HG03575 (cell line): ENCODE data around the gene SHANK1.

Source experiments
- ATAC-seq: cut with Tn5 transposase; IDR thresholded peaks from one replicate; pipeline ENCODE4 v1.9.1; 2021; ENCODE audit not compliant: unreplicated experiment, insufficient number of reproducible peaks, low FRiP score; ENCODE audit errors: extremely low read depth

The SHANK1 gene

DNA sequence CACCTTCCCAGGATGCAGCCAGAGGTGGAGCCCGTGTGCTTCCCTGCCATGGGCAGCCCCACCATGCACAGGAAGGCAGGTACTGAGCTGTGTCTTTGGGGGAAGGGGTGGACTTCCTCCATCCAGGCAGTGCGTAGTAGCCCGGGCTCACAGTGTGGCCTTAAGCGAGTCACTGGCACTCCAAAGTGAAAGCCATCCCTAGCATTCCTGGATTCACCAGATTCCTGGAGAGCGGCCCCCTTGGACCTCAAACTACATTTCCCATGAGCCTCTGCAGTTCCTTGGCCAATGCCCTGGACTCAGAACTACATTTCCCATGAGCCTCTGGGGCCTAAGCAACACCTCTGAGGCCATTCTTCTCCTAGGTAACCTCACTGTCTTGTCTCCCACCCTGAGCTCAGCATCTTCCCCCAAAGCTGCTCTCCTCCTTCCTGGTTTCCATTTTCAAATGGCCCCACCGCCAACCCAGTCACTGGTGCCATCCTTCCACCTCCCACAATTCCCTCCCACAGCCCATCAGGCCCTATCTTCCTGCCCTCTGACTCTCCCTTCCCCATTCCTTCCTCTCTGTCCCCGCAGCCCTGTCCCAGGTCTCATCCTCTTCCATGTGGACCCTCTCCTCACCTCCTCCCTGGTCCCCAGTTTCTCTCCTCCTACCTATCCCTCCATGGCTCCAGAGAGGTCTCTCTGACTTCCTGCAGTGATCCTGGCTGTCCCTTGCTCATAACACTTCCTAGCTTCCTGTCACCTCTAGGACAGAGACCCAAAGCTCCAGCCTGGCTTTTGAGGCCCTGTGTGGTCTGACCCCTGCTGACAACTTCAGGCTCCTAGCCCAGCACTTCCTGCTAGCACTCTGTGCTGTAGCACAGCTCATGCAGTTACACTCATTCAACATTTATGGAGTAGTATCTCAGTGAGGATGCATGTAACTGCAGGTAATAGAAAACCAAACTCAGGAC, 69.9 kb downstream of the SHANK1 start, which contains the start of gene C19orf81:
Gene C19orf81 (plus strand): TSS at position 13 of the 959 bp plus-strand sequence. CDS start 0 bp downstream, at position 13.
- ATAC-seq = no peak

DNA sequence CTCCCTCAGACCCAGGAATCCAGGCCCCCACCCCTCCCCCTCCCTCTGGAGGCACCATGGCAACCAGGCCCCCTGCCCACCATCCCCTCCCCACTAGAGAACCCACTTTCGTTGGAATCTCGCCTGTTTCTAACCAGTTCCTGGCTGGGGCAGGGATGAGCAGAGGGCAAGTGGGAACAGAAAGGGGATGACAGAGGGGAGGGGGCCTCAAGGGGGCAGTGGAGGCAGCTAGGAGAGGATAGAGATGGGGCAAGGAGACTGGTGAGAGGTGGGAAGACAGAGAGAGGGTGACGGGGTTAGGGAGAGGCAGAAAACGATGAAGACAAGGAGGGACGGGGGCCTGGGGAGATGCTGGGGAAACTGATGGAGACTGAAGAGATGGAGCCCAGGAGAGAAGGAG, 70.9 kb downstream of the SHANK1 start:
- ATAC-seq = no peak

DNA sequence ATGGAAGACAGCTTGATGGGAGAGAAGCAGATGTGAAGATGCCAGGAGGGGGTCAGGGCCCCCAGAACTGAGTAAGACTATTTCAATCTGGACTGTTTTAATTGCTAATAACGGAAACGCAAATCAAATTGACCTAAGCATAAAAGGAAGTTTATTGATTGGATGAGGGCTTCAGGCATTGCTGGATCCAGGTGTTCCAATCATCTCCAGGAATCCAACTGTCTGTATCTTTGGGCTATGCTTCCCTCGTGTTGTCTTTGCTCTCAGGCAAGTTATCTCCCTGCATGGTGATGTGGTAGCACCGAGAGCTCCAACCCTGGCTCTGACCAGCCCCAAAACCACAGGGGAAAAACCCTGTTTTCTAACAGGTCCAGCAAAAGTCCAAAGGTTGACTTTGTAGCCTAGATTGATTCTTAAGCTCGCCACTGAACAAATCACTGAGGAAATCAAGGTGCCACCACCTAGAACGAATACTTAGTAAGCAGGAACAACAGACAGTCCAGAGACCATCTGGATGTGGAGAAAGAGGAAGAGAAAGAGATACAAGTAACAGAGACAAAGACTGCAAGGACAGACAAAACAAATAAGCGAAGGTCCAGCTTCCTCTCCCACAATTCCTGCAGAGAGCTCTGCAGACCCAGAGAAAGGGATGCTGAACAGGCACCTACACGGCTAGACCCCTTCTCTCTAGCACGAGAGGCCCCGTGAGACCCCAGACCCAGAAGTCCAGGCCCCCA, 71.6 kb downstream of the SHANK1 start:
- no peak for ATAC-seq

DNA sequence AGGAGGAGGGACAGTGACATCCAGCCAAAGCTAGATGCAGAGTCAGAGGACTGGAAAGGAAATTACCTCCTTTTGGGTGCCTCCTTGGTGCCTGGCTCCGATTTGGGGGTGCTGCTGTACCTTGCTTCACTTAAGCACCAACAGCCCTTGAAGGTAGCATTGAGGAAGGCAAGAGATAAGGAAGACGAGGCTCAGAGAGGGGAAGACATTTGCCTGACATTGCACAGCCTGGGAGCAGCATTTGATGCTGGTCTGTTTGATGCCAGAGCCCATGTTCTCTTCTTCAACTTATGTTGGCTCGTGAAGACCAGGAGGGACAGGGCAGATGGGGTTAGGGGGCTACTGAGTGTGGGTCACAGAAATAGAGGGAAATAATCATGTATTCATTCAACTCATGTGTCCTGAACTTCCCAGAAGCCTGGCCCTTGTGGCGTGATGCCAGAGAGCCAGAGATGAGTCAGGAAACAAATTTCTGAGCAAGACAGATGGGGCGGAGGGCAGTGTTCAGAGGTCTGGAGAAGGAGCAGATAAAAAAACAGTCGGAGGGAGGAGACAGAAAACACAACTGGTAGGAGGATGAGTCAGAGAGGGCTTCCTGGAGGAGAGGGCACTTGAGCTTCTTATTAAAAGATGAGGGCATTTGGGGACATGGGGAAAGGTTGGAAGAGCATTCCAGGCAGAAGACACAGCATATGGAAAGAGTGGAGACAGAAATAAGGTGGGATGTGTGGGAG, 73.4 kb downstream of the SHANK1 start:
- ATAC-seq = no peak

DNA sequence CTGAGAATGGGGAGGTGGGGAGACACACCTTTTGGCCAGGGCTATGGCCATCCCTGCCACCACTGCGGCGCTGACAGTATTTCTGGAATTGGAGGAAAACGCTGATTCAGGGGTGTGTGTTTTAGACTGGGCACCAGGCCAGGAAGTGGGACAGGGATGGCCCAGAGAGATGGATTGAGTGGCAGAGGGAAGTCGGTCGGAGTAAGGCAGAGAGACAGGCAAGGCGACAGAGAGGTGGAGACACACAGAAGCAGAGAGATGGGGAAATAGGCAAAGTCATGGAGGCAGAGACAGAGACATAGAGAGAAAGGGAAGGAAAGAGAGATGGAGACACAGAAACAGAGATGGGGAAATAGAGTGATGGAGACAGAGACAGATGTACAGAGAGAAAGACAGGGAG, 74.5 kb downstream of the SHANK1 start:
- ATAC-seq = no peak

DNA sequence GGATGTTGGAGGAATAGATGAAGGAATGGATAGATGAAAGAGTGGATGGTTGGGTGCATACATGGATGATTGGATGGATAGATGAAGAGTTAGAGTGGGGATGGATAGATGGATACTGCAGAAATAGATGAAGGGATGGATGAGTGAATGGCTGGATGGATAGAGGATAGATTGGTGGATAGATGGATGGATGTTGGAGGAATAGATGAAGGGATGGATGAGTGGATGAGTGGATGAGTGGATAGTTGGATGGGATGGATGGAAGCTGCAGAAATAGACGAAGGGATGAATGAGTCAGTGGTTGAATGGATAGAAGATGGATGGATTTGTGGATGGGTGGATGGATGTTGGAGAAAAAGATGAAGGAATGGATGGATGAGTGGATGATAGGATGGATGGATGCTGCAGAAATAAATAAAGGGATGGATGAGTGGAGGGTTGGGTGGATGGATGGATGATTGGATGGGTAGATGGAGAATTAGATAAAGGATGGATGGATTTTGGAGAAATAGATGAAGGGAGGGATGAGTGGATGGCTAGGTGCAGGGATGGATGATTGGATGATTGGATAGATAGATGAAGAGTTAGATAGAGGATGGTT, 75.2 kb downstream of the SHANK1 start:
- ATAC-seq = no peak

DNA sequence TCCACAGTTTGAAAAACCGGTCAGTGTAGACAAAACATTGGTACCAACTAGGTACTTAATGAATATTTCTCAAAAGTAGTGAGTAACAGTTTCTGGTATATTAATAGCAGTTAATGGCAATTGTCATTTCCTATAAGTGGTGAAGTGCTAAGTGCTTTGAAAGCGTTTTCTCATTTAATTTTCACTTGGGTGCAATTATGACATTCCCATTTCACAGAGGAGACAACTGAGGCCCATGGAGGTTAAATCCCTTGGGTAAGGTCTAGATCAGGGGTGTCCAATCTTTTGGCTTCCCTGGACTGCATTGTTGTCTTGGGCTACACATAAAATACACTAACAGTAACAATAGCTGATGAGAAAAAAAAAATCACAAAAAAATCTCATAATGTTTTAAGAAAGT, 79.2 kb downstream of the SHANK1 start:
- ATAC-seq = no peak

DNA sequence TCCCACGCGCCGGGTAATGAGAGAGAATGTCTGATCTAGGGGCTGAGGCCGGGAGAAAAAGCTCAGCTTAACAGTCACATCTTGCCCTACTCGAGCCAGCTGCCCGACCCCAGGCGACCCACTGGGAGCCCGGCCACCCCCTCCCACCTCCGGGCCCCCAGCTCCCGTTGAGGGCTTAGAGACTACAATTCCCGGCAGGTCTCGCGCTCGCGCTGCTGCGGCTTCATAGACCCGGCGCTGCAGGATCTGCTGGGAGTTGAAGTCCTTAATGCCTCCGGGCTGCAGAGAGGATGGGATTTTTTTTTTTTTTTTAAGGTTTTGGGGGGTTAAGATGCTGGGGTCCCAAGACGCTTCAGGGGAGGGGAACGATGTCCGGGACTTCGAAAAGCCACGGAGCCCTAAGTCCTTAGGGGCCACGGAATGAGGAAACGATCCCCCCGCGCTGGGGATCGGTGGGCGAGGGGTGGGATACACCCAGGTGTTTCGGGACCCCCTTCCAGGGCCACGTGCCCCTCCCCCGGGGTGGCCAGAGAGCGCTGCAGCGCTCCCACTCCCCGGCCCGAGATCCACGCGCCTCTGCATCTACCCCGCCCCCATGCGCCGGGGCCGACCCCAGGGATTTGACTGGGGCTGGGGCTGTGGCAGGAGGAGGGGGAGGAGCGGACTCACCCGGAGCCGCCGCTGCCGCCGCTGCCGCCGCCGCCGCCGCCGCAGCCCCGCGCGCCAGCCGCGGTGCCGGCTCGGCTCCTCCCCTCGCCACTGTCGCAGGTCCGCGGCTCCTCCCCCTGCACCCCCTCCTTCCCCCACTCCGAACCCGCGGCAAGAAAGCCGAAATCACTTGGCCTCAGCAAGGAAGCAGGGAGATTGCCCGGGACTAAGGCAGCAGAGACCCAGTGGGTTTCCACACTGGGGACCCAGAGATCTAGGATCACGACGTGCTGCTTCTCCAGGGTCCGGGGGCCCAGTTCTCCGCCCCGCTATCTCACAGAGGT, 80.2 kb downstream of the SHANK1 start, which contains the start of gene SYT3:
Gene SYT3 (minus strand): TSS at position 761 of the 992 bp plus-strand sequence. CDS start 2,470 bp downstream, outside the sequence.
- ATAC-seq = no peak

DNA sequence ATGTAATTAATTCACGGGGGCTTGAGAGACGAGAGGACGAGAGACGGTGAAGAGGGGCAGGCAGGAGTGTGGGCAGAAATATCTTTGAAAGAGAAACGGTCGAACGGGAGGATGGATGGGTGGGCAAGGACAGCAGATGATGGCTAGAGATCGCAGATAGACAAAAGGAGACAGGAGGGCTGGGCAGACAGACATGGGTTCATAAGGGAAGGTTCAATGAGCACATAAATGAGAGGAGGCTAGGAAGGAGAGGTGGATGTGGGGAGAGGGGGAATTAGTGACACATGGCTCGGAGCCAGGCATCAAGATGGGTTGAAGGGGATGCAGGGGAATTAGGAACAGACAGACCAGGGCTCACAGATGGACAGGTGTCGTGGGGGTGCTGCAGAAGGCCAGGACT, 81.0 kb downstream of the SHANK1 start:
- no peak for ATAC-seq

DNA sequence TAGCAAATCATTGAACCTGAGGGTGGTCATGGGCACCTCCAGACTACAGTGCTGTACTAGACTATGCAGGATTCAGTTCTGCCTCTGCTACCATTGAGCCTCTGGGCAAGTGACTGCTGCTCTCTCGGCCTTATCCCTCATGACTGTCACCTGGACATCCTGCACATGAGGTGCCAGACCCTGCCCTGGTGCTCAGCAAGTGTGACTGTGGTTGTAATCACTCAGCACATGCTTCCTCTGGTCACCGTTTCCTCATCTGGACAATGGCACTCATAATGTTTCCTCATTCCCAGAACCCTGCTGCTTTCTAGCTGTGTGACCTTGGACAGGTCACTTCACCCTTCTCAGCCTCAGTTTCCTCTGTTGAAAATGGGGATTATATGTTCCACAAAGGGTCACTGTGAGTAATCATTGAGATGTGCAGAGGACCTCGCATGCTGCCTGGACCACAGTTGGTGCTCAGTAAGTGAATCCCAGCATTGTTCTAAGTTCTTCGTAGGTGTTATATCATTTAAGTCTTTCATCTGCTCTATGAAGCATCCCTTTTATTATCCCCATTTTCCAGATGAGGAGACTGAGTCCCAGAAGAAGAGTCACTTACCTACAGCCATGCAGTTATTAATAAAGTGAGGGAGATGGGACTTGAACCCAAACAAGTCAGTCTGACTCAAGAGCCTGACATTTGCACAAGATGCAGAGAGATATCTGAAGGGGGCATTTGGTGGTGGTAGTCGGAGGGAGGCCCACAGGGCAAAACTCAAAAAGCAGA, 83.1 kb downstream of the SHANK1 start:
- no peak for ATAC-seq

DNA sequence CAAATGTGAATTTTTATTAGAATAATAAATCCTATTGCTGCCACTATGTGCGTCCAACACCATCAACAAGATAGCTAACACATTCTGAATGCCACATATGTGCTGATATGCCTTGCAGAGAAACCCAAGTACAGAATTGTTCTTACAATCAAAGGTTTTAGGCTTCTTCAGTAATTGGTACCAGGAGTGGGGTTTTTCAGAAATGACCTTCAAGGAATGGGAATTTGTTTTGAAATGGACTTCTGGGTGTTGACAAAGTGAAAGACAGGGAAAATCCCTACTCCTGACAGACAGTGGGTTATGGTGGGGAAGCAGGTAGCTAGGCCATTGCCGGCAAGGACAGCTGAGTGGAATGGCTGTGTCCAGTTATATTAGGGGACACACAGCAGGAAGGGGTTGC, 85.6 kb downstream of the SHANK1 start:
- no peak for ATAC-seq

DNA sequence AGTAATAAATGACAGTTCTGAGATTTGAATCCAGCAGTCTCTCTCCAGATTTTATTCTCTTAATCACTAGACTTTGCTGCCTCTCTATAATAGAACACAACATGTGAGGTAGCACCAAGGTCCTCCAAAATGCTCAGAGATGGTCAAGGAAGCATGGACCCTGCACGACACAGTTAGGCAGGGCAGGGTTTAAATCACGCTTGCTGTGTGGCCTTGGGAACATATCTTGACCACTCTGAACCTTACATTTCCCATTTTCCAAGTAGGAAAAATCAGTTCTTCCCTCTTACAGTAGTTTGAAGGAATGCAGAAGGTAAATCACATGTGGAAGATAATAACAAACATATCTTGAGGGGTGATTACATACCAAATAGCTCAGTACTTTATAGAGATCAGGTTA, 86.2 kb downstream of the SHANK1 start:
- no peak for ATAC-seq

DNA sequence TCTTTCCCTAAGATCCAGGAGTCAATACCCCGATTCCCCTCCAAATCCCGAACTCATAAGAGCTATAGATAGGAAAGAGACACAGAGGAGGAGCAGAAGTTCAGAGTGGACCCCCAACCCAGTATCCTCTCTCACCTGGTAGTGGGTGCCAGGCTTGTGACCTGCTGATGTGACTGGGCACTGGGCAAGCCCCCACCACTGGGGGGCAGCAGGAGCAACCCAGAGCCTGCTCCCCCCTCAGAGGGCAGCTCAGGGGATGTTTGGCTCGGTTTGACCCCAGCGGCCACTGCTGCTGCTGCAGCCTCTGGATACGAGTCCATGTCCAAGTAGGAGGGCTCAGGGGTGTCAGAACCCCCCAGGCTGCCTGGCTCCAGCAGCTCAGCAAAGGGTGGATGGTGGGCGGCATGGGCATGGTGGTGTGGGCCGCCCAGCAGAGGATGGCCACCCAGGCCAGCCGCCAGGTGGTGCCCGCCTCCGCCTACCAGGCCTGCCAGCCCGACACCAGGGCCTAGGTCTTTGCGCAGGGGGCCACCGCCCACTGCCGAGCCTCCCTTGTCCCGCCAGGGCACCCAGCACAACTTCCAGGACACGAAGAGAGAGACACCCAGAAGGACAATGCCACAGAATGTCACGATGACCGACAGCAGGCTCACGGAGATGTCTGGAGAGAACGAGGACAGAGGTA, 87.3 kb downstream of the SHANK1 start:
- ATAC-seq = no peak

DNA sequence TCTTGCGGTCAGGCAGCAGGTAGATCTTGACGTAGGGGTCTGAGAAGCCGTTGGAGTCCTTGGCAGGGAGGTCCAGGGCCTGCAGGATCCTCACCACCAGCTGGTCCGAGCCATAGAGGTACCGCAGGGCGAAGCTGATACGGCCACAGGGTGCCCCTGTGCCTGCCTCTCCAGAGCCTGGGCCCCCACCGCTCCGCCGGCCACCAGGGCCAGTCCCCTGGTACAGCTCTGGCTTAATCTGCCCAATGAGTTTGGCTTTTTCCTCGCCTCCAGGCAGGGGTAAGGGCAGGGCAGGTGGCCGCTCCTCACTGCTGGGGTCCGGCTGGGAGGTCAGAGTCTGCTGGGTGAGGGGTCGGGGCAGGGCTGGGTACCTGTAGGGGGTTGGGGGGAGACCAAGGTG, 89.8 kb downstream of the SHANK1 start:
- no peak for ATAC-seq

DNA sequence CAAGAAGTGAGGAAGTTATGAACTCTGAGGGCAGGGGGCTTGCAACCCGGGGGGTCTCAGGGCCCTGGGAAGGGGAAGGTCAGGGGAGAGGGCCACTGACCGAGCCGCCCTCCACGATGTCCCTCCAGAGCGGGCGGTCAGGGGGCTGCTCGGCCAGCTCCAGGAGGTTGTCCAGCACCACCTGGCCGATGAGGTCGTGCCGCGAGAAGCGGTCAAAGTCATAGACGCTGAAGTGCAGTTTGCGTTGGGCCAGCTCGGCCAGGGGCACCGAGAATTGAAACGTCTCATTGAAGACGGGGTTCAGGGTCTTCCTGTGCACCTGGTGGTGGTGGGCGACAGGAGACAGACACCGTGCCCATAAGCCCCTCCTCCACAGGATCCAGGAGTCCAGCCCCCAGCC, 90.4 kb downstream of the SHANK1 start:
- ATAC-seq = no peak

DNA sequence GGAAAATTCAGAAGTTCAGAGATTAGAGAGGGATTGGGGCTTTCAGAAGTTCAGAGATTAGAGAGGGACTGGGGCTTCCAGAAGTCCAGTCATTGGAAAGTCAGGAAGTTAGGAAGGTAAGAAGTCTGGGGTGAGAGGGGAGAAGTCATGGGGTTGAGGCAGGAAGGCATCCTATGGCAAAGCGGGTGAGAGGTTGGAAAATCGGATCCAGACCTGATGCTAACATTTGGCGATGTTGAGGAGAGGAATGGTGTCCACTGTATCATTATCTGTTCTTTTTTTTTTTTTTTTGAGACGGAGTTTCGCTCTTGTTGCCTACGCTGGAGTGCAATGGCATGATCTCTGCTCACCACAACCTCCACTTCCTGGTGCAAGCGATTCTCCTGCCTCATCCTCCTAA, 91.1 kb downstream of the SHANK1 start:
- ATAC-seq = no peak

DNA sequence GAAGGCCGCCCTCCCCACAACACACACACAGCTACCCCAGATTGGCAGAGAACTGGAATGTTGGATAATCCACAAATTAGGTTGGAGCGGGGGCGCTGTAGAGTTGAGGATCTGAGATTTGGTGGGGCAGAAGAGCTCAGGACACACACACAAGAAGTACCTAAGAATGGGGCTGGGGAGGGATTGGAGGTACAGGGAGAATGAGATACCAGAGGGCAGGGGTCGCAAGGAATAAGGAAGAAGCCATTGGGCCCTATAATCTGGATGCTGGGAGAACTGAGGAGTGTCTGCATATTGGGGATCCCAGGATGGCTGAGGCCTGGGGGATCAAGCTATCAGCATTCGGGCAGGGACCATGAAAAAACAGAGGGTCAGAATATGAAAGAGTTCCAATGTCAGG, 91.5 kb downstream of the SHANK1 start:
- no peak for ATAC-seq
